HepG2 (cell line): ENCODE results near the gene ITGA6. TPM values are rescaled to one million over a fixed set of nuclear protein-coding genes. Genes with fewer than 3 reads are reported as not detected.
A peak's percentile ranks its signal among the peaks of the same experiment; 100 is the strongest.

Experiments used
- ATAC-seq: fragments of 200-7000 bp; cut with Tn5 transposase; 3 replicates; pipeline ENCODE4 v1.9.1; 2020; ENCODE audit warnings: mild to moderate bottlenecking, moderate library complexity
- BruUV-seq: library from RNA; stranded (reverse); fragments of 400-500 nt; replicated peaks from 2 replicates; lab custom pipeline; 2021; lab: Mats Ljungman, UMichigan
- CTCF ChIA-PET: fragments of 300-600 bp; formaldehyde crosslinking; extraction: SDS; loops from one replicate; lab custom pipeline; 2021; ENCODE audit warnings: low total read pairs, inconsistent platforms, low intra/inter-chr PET ratio; lab: Yijun Ruan, JAX
- POLR2A ChIA-PET: fragments of 350-600 bp; sonication (Branson Sonifier 250); formaldehyde crosslinking; loops from one replicate; lab custom pipeline; 2020; ENCODE audit warnings: antibody characterized with exemption, inconsistent platforms; lab: Yijun Ruan, JAX
- DNase-seq: peaks from one replicate; pipeline ENCODE4 v3.0.0-alpha.2; 2015; ENCODE audit warnings: low spot score
- FAIRE-seq: peaks from 3 replicates; lab custom pipeline; 2011; peaks lifted over from hg19 to GRCh38; lab: Jason Lieb, UNC
- H2AFZ ChIP-seq: one replicate; pipeline ENCODE4 v1.6.1; 2011; ENCODE audit warnings: low read length, inconsistent platforms
- H3K27ac ChIP-seq: fragments of 300-600 bp; 3 replicates; pipeline ENCODE4 v1.8.0; 2011; ENCODE audit warnings: mixed run types, mild to moderate bottlenecking, mixed read lengths, low read length, inconsistent platforms; ENCODE audit not compliant: insufficient read depth; ENCODE audit errors: extremely low read length
- H3K27me3 ChIP-seq, 2 experiments: fragments of 200-600 bp in 1 of 2; 2 replicates in 1 of 2; 3 replicates in 1 of 2; pipeline versions ENCODE4 v1.6.0 to v1.8.0; 2011; ENCODE audit warnings: low read length in 2 of 2, mild to moderate bottlenecking in 2 of 2, moderate library complexity in 2 of 2, inconsistent platforms in 1 of 2; ENCODE audit not compliant: insufficient read depth in 2 of 2, control insufficient read depth in 1 of 2
- H3K36me3 ChIP-seq, 2 experiments: fragments of 200-600 bp in 1 of 2; replicated peaks in 1 of 2; 2 replicates in 1 of 2; 3 replicates in 1 of 2; pipeline versions ENCODE4 v1.5.1 to v1.8.0; 2011; ENCODE audit warnings: low read length in 2 of 2, inconsistent platforms in 1 of 2; ENCODE audit not compliant: insufficient read depth in 2 of 2, control insufficient read depth in 1 of 2
- H3K4me1 ChIP-seq: 2 replicates; pipeline ENCODE4 v1.5.1; 2012; ENCODE audit warnings: low read length, inconsistent platforms; ENCODE audit not compliant: insufficient read depth
- H3K4me2 ChIP-seq: 2 replicates; pipeline ENCODE4 v1.6.0; 2011; ENCODE audit warnings: low read depth, low read length, inconsistent platforms
- H3K4me3 ChIP-seq, 3 experiments: fragments of 200-600 bp in 1 of 3; sonication (generic), shearing (Covaris generic) in 1 of 3; replicated peaks in 1 of 3; 2 replicates each; pipeline ENCODE4 v1.5.1; 2011 to 2016; ENCODE audit warnings: low read length in 3 of 3, inconsistent platforms in 2 of 3, low read depth in 2 of 3, mild to moderate bottlenecking in 2 of 3, control low read depth in 1 of 3, mixed read lengths in 1 of 3; ENCODE audit not compliant: insufficient read depth in 1 of 3
- H3K79me2 ChIP-seq: one replicate; pipeline ENCODE4 v1.6.1; 2011; ENCODE audit warnings: low read length, inconsistent platforms; ENCODE audit not compliant: insufficient read depth
- H3K9ac ChIP-seq: 2 replicates; pipeline ENCODE4 v1.6.0; 2011; ENCODE audit warnings: mild to moderate bottlenecking, low read depth, low read length, inconsistent platforms; ENCODE audit not compliant: insufficient read depth
- H3K9me3 ChIP-seq: 2 replicates; pipeline ENCODE4 v1.5.1; 2012; ENCODE audit warnings: mild to moderate bottlenecking, low read length
- H4K20me1 ChIP-seq: 2 replicates; pipeline ENCODE4 v1.6.0; 2011; ENCODE audit warnings: inconsistent platforms, mild to moderate bottlenecking, low read length, moderate library complexity; ENCODE audit not compliant: insufficient read depth
- BCL6 ChIP-seq: IDR thresholded peaks from 2 replicates; pipeline ENCODE4 v1.6.1; 2016; ENCODE audit warnings: missing genetic modification reagents, missing compliant biosample characterization
- FOXA3 ChIP-seq: IDR thresholded peaks from 2 replicates; pipeline ENCODE4 v1.6.1; 2016; ENCODE audit warnings: missing genetic modification reagents, missing compliant biosample characterization
- GTF2F1 ChIP-seq: fragments of 150-350 bp; IDR thresholded peaks from 2 replicates; pipeline ENCODE4 v1.6.1; 2014; ENCODE audit warnings: low read length
- HHEX ChIP-seq: IDR thresholded peaks from 2 replicates; pipeline ENCODE4 v1.6.1; 2016; ENCODE audit warnings: control low read depth
- SATB2 ChIP-seq: sonication (generic); formaldehyde crosslinking; IDR thresholded peaks from 2 replicates; pipeline ENCODE4 v1.5.0; 2020; ENCODE audit warnings: missing genetic modification reagents
- SIN3A ChIP-seq: IDR thresholded peaks from 2 replicates; pipeline ENCODE4 v1.6.1; 2011; ENCODE audit warnings: low read depth, mild to moderate bottlenecking, control low read depth, low read length, borderline replicate concordance
- SOX6 ChIP-seq, 2 experiments: fragments of 450-650 bp in 1 of 2; sonication (generic) in 1 of 2; formaldehyde crosslinking in 1 of 2; IDR thresholded peaks; 2 replicates each; pipeline versions ENCODE4 v1.4.0 to v1.6.1; 2017 to 2020; ENCODE audit warnings: antibody characterized with exemption in 1 of 2, mild to moderate bottlenecking in 1 of 2, missing genetic modification reagents in 1 of 2
- ZC3H13 ChIP-seq: sonication (generic); formaldehyde crosslinking; IDR thresholded peaks from 2 replicates; pipeline ENCODE4 v1.8.1; 2023; ENCODE audit warnings: mild to moderate bottlenecking, missing genetic modification reagents, moderate library complexity
- ZFP62 ChIP-seq: sonication (generic); formaldehyde crosslinking; IDR thresholded peaks from 2 replicates; pipeline ENCODE4 v1.4.0; 2020; ENCODE audit warnings: missing genetic modification reagents
- ZNF546 ChIP-seq: sonication (generic); formaldehyde crosslinking; conservative IDR thresholded peaks from 2 replicates; pipeline ENCODE4 v1.8.1; 2023; ENCODE audit warnings: mild to moderate bottlenecking, missing genetic modification reagents
- WGBS: methylation state at CpG from one replicate; pipeline ENCODE4 v1.1.6; 2017; ENCODE audit warnings: low lambda C conversion rate; 5-methylcytosine and 5-hydroxymethylcytosine counted together
- in situ Hi-C: cut with HindIII; loops from 2 replicates; pipeline ENCODE4 v1.10.0; 2017; ENCODE audit warnings: low pct_unique_long_range_greater_than_20kb; ENCODE audit not compliant: extremely low pct_ligation_motif_present
- intact Hi-C: fragments of 100-400 bp; cut with micrococcal nuclease; formaldehyde crosslinking; loops from one replicate; pipeline ENCODE4 v1.10.0; 2022; ENCODE audit not compliant: unreplicated experiment
- polyA plus RNA-seq, 8 experiments: library from polyadenylated mRNA; depleted of rRNA in 3 of 8; stranded (reverse) in 7 of 8; unstranded in 1 of 8; fragments of >200 nt; fragmentation: Illumina TruSeq in 4 of 8; extraction: Trizol in 4 of 8; gene quantifications; 2 replicates each; pipeline versions ENCODE4 v1.2.1 to v1.2.3, GENCODE V29; 2011 to 2016; ENCODE audit warnings: low read depth in 4 of 8, missing spikeins in 1 of 8, mixed read lengths in 1 of 8; ENCODE audit not compliant: insufficient read depth in 1 of 8
- total RNA-seq, 5 experiments: library from RNA; depleted of rRNA; stranded (reverse); fragments of >200 nt; fragmentation: Illumina TruSeq; extraction: Trizol; gene quantifications; 2 replicates each; pipeline ENCODE4 v1.2.3, GENCODE V29; 2016; ENCODE audit warnings: low read depth in 1 of 5
- TF ChIP-seq, protein P1 (sequence below): sonication (generic); formaldehyde crosslinking; IDR thresholded peaks from 2 replicates; pipeline ENCODE4 v1.5.1; 2020; ENCODE audit warnings: mild to moderate bottlenecking, missing genetic modification reagents, borderline replicate concordance
- TF ChIP-seq, protein P2 (sequence below), 2 experiments: sonication (generic) in 1 of 2; formaldehyde crosslinking in 1 of 2; IDR thresholded peaks; 2 replicates each; pipeline versions ENCODE4 v1.5.1 to v1.6.1; 2011 to 2020; ENCODE audit warnings: borderline replicate concordance in 1 of 2, low read depth in 1 of 2, low read length in 1 of 2, mild to moderate bottlenecking in 1 of 2, missing genetic modification reagents in 1 of 2, moderate library complexity in 1 of 2
- TF ChIP-seq, protein P3 (sequence below): sonication (generic); formaldehyde crosslinking; IDR thresholded peaks from 2 replicates; pipeline ENCODE4 v1.5.1; 2020; ENCODE audit warnings: mild to moderate bottlenecking, missing genetic modification reagents, moderate library complexity

The ITGA6 gene
- total and polyA plus RNA-seq, 2 of the 13 experiments (the other 11 are each of a cell fraction or from before 2014, with no cell fraction given): 24.0 to 92.5 TPM

DNA sequence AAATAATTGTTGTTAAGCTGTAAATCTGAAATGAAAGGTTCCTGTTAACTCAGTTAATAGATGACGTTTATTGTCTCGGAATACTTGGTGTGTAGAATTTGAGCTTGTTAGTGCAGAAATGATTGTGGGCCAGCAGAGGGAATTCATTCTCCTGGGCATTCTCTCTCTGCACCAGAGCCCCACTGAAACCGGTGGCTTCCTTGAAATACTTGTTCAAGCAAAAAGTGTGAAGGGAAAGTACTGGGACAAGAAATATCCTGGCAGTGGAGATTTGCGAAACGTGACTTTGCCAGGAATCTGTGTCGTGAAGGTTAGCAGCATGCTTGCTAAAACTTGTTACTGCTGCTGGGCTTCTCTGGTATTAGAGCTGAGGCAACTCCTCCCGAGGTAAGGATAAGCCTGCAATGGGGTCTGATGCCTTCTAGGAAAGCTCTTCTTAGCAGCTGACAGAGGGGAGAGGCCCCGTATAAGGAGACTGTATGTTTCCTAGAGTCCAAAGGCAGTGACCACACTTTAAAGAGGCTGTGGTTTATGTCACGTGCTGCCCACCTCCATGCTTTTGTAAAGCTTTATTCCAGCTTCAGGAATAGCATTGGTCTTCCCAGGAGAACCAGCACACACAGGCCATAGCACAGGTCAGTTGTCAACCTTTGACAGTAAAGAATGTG is 2.0 kb downstream of the ITGA6 start:
- TSS peak; percentile 38 for BruUV-seq
- Histone ChIP-seq H2AFZ (no peak overlapping the region), H3K27me3 (peaks cover 0 to 1% of the 10 kb centered on the region in 2 experiments; a peak in 1 of 5 replicates), H3K4me1 (peaks cover 59% of the 10 kb centered on the region), H3K36me3 (peaks cover 0 to 3% of the 10 kb centered on the region in 2 experiments; a peak in 2 of 5 replicates), H4K20me1 (peaks cover 11% of the 10 kb centered on the region), H3K27ac (peak overlapping the region; percentile 86), H3K9me3 (no peaks in the 10 kb centered on the region), H3K4me2 (peak overlapping the region; percentile 81), H3K79me2 (peaks cover 60% of the 10 kb centered on the region), H3K4me3 (peak overlapping the region; percentile 65 to 97 (median 90)), H3K9ac (peak overlapping the region; percentile 88)
- WGBS: 7% methylated on average over 9 of the region's 9 CpGs
- ChIA-PET POLR2A (interaction anchor here (0.7 to 5.2 kb wide), 7 partner anchors 11 to 126 kb away, joined by 3 to 88 read pairs (median 3); no protein-coding TSS in a partner anchor), CTCF (interaction anchor here (3.0 kb wide), 2 partner anchors 32 to 36 kb away, joined by 12 to 17 read pairs; no protein-coding TSS in a partner anchor)
- FAIRE-seq (peak; percentile 58), ATAC-seq (no peak), DNase-seq (no peak)
- in situ Hi-C loops (loop anchor here (5.0 kb wide), 1 partner anchor 33 kb away; no protein-coding TSS in a partner anchor), intact Hi-C loops (loop anchor here (2.0 to 5.0 kb wide), 3 partner anchors 13 to 128 kb away; partner anchors contain the start of gene PDK1)
- peak; percentile 41; the same call in 1 of the 2 replicates for TF ChIP-seq BCL6
- no peak for TF ChIP-seq ZNF546
- 0 out of 2 replicates have a peak, but pooled peaks have one; percentile 5 for TF ChIP-seq FOXA3 (CRISPR knock-in tag)
- no peak for TF ChIP-seq SOX6 (IDR thresholded peaks at IDR 0.05)
- 0 out of 2 replicates have a peak, but pooled peaks have one; percentile 9 for TF ChIP-seq SOX6 (CRISPR knock-in tag; IDR thresholded peaks at IDR 0.05)
- TF ChIP-seq, protein P1, sequence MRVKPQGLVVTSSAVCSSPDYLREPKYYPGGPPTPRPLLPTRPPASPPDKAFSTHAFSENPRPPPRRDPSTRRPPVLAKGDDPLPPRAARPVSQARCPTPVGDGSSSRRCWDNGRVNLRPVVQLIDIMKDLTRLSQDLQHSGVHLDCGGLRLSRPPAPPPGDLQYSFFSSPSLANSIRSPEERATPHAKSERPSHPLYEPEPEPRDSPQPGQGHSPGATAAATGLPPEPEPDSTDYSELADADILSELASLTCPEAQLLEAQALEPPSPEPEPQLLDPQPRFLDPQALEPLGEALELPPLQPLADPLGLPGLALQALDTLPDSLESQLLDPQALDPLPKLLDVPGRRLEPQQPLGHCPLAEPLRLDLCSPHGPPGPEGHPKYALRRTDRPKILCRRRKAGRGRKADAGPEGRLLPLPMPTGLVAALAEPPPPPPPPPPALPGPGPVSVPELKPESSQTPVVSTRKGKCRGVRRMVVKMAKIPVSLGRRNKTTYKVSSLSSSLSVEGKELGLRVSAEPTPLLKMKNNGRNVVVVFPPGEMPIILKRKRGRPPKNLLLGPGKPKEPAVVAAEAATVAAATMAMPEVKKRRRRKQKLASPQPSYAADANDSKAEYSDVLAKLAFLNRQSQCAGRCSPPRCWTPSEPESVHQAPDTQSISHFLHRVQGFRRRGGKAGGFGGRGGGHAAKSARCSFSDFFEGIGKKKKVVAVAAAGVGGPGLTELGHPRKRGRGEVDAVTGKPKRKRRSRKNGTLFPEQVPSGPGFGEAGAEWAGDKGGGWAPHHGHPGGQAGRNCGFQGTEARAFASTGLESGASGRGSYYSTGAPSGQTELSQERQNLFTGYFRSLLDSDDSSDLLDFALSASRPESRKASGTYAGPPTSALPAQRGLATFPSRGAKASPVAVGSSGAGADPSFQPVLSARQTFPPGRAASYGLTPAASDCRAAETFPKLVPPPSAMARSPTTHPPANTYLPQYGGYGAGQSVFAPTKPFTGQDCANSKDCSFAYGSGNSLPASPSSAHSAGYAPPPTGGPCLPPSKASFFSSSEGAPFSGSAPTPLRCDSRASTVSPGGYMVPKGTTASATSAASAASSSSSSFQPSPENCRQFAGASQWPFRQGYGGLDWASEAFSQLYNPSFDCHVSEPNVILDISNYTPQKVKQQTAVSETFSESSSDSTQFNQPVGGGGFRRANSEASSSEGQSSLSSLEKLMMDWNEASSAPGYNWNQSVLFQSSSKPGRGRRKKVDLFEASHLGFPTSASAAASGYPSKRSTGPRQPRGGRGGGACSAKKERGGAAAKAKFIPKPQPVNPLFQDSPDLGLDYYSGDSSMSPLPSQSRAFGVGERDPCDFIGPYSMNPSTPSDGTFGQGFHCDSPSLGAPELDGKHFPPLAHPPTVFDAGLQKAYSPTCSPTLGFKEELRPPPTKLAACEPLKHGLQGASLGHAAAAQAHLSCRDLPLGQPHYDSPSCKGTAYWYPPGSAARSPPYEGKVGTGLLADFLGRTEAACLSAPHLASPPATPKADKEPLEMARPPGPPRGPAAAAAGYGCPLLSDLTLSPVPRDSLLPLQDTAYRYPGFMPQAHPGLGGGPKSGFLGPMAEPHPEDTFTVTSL (CRISPR knock-in tag): 0 out of 2 replicates have a peak, but pooled peaks have one; percentile 0
- TF ChIP-seq SIN3A: 0 out of 2 replicates have a peak, but pooled peaks have one; percentile 12
- TF ChIP-seq HHEX: no peak
- no peak for TF ChIP-seq ZC3H13 (CRISPR knock-in tag)
- TF ChIP-seq, protein P2, sequence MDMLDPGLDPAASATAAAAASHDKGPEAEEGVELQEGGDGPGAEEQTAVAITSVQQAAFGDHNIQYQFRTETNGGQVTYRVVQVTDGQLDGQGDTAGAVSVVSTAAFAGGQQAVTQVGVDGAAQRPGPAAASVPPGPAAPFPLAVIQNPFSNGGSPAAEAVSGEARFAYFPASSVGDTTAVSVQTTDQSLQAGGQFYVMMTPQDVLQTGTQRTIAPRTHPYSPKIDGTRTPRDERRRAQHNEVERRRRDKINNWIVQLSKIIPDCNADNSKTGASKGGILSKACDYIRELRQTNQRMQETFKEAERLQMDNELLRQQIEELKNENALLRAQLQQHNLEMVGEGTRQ (IDR thresholded peaks at IDR 0.05; ENCODE audit: low read depth, low read length): no peak; the same call in 1 of the 2 replicates
- TF ChIP-seq, protein P2 (CRISPR knock-in tag; IDR thresholded peaks at IDR 0.05; ENCODE audit: borderline replicate concordance): peak; percentile 67; the same call in 1 of the 2 replicates
- TF ChIP-seq GTF2F1: 0 out of 2 replicates have a peak, but pooled peaks have one; percentile 17
- no peak for TF ChIP-seq SATB2 (CRISPR knock-in tag)
- TF ChIP-seq, protein P3, sequence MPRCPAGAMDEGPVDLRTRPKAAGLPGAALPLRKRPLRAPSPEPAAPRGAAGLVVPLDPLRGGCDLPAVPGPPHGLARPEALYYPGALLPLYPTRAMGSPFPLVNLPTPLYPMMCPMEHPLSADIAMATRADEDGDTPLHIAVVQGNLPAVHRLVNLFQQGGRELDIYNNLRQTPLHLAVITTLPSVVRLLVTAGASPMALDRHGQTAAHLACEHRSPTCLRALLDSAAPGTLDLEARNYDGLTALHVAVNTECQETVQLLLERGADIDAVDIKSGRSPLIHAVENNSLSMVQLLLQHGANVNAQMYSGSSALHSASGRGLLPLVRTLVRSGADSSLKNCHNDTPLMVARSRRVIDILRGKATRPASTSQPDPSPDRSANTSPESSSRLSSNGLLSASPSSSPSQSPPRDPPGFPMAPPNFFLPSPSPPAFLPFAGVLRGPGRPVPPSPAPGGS: peak; percentile 52; the same call in 1 of the 2 replicates
- no peak for TF ChIP-seq ZFP62 (CRISPR knock-in tag)
